Measurements from ENCODE around the gene SLC9C2. TPM values are rescaled to one million over a fixed set of nuclear protein-coding genes. Genes with fewer than 3 reads are reported as not detected.

Gene SLC9C2
- total RNA-seq, 1 experiment from 2014 or later: not detected

DNA sequence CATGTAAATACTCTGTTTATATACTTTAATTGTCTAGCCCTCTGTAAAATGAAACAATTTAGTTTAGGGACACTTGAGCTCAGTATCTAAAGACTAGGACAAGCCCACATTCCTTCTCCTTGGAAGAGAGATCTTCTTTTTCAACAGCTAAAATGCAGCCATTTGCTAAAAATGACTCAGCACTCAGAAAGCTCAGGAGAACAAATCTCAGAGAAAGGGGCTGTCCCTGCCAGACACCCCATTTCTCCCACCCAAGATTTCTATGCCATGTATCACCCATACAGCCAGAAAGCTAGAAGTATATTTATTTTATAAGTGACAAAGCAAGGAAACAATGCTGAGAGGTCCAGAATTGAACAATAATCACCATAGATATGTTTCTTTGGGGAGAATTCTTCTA, 148.9 kb downstream of the SLC9C2 start:
- DNase-seq (ENCODE audit: low spot score): no peak

GRCh38 chr1:173451981-173452380, 150.9 kb downstream of the SLC9C2 start:
- no peak for DNase-seq (ENCODE audit: low spot score)

Other genes with a start within 250 kb of the SLC9C2 start
- 107 and 112 TPM in 2 replicates for gene PRDX6, start 125.7 kb downstream of the SLC9C2 start, total RNA-seq (2014; rRNA removed; shearing (Covaris generic))
- not detected in 2 replicates for gene TEX50, start 32.3 kb upstream of the SLC9C2 start, total RNA-seq (2014; rRNA removed; shearing (Covaris generic))
- 0.47 and 0.58 TPM in 2 replicates for gene ANKRD45, start 66.8 kb upstream of the SLC9C2 start, total RNA-seq (2014; rRNA removed; shearing (Covaris generic))
- 6.2 and 11.6 TPM in 2 replicates for gene KLHL20, start 111.9 kb upstream of the SLC9C2 start, total RNA-seq (2014; rRNA removed; shearing (Covaris generic))
- gene DARS2, start 221.6 kb upstream of the SLC9C2 start, total RNA-seq (2014; rRNA removed; shearing (Covaris generic)): 11.1 and 14.5 TPM in 2 replicates
- 9.9 and 13.0 TPM in 2 replicates for gene CENPL, start 221.8 kb upstream of the SLC9C2 start, total RNA-seq (2014; rRNA removed; shearing (Covaris generic))